ENCODE results near the gene CCDC192. TPM values are rescaled to one million over a fixed set of nuclear protein-coding genes. Genes with fewer than 3 reads are reported as not detected.
"Not testable (repeated sequence)": the region's sequence is repeated elsewhere in the genome, so short reads cannot be mapped to it uniquely, and the experiment has no call there.

CCDC192 gene
- total RNA-seq, 2 experiments from 2014 or later, result not detected

DNA sequence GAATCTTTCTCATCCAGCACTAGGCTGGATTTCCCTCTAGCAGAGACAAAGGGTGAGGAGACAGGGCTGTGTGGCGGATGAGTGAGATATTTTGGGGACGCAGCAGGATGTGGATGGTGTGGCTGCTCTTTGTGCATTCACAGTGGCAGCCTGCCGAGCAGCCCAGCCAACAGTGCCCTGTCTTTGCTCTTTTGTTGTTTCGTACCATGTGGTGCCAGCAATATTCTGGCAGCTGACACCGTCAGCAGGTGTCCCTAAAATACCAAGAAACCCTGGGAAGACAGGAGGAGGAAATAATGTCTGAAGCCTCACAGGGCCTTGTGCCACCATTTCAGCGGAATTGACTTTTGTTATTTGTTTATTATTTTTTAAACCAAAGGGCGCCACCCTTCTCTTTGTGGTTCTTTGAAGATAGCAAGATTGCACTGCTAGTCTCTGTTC is 141.4 kb downstream of the CCDC192 start:
- H3K9me3 ChIP-seq (ENCODE audit: control insufficient read depth in 1 of 2, insufficient read depth in 1 of 2, low read length in 2 of 2), result no peaks in the 10 kb centered on the region
- Mint-ChIP-seq H3K27ac (no peak overlapping the region), H3K36me3 (ENCODE audit: low read depth) (no peaks in the 10 kb centered on the region), H3K27me3 (no peaks in the 10 kb centered on the region), H3K9me3 (no peaks in the 10 kb centered on the region), H3K4me1 (ENCODE audit: low read depth) (no peaks in the 10 kb centered on the region), H3K4me3 (no peak overlapping the region)
- intact Hi-C loops (cut with DNase I, micrococcal nuclease), result no loop called here
- ChIA-PET POLR2A (no interaction called here), CTCF (no interaction called here)
- TF ChIP-seq, protein P1, sequence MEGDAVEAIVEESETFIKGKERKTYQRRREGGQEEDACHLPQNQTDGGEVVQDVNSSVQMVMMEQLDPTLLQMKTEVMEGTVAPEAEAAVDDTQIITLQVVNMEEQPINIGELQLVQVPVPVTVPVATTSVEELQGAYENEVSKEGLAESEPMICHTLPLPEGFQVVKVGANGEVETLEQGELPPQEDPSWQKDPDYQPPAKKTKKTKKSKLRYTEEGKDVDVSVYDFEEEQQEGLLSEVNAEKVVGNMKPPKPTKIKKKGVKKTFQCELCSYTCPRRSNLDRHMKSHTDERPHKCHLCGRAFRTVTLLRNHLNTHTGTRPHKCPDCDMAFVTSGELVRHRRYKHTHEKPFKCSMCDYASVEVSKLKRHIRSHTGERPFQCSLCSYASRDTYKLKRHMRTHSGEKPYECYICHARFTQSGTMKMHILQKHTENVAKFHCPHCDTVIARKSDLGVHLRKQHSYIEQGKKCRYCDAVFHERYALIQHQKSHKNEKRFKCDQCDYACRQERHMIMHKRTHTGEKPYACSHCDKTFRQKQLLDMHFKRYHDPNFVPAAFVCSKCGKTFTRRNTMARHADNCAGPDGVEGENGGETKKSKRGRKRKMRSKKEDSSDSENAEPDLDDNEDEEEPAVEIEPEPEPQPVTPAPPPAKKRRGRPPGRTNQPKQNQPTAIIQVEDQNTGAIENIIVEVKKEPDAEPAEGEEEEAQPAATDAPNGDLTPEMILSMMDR (IDR thresholded peaks at IDR 0.05), result no peak
- H3K36me3 ChIP-seq (ENCODE audit: insufficient read depth, low read length), result no peaks in the 10 kb centered on the region
- H3K4me3 ChIP-seq (ENCODE audit: low read length), result no peak overlapping the region
- H3K27ac ChIP-seq (ENCODE audit: low read depth in 1 of 2, low read length in 2 of 2), result no peak overlapping the region
- H3K4me1 ChIP-seq (ENCODE audit: insufficient read depth, low read length), result no peaks in the 10 kb centered on the region
- no peak for DNase-seq
- ATAC-seq (ENCODE audit: poor library complexity), result no peak
- no peaks in the 10 kb centered on the region for H3K27me3 ChIP-seq (ENCODE audit: control insufficient read depth in 1 of 2, insufficient read depth in 2 of 2, low read length in 2 of 2)

DNA sequence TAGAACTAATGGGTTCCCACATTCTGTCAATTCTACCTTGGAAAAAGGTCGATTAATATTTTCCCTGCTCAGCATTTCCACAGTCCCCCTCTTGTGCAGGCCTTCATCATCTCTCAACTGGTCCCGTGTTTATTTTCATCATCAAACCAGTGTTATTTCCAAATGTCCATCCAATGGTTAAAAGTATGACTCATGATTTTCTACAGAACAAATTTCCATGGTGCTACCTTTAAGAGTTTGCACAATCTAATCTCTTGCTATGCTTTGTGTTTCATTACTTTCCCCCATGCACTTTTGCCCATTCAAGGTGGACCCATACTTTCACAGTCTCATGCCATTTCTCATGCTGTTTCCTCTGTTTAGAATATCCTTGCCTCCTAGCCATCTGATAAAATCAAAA is 143.7 kb downstream of the CCDC192 start:
- ATAC-seq (ENCODE audit: poor library complexity) (no peak), DNase-seq (no peak)
- H3K4me3 ChIP-seq (ENCODE audit: low read length), result no peak overlapping the region
- no peaks in the 10 kb centered on the region for H3K36me3 ChIP-seq (ENCODE audit: insufficient read depth, low read length)
- TF ChIP-seq, protein P1 (IDR thresholded peaks at IDR 0.05), result no peak
- no peaks in the 10 kb centered on the region for H3K9me3 ChIP-seq (ENCODE audit: control insufficient read depth in 1 of 2, insufficient read depth in 1 of 2, low read length in 2 of 2)
- Mint-ChIP-seq H3K4me1 (ENCODE audit: low read depth) (no peaks in the 10 kb centered on the region), H3K9me3 (no peaks in the 10 kb centered on the region), H3K27me3 (no peaks in the 10 kb centered on the region), H3K27ac (no peak overlapping the region), H3K4me3 (no peak overlapping the region), H3K36me3 (ENCODE audit: low read depth) (no peaks in the 10 kb centered on the region)
- no peaks in the 10 kb centered on the region for H3K27me3 ChIP-seq (ENCODE audit: control insufficient read depth in 1 of 2, insufficient read depth in 2 of 2, low read length in 2 of 2)
- ChIA-PET CTCF (no interaction called here), POLR2A (no interaction called here)
- intact Hi-C loops (cut with DNase I, micrococcal nuclease), result no loop called here
- no peak overlapping the region for H3K27ac ChIP-seq (ENCODE audit: low read depth in 1 of 2, low read length in 2 of 2)
- H3K4me1 ChIP-seq (ENCODE audit: insufficient read depth, low read length), result no peaks in the 10 kb centered on the region

DNA sequence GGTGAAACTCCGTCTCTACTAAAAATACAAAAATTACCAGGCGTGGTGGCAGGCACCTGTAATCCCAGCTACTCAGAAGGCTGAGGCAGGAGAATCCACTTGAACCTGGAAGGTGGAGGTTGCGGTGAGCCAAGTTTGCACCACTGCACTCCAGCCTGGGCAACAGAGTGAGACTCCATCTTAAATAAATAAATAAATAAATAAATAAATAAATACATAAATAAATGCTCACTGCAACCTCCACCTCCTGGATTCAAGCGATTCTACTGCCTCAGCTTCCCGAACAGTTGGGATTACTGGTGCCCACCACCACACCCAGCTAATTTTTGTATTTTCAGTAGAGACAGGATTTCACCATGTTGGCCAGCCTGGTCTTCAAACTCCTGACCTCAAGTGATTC is 144.4 kb downstream of the CCDC192 start:
- CTCF ChIA-PET; H3K9me3 ChIP-seq (ENCODE audit: control insufficient read depth in 1 of 2, insufficient read depth in 1 of 2, low read length in 2 of 2); H3K4me1 ChIP-seq (ENCODE audit: insufficient read depth, low read length); ATAC-seq (ENCODE audit: poor library complexity); H3K36me3 Mint-ChIP-seq (ENCODE audit: low read depth); H3K9me3 Mint-ChIP-seq; H3K27ac ChIP-seq (ENCODE audit: low read depth in 1 of 2, low read length in 2 of 2); H3K36me3 ChIP-seq (ENCODE audit: insufficient read depth, low read length); H3K4me3 ChIP-seq (ENCODE audit: low read length); H3K27me3 ChIP-seq (ENCODE audit: control insufficient read depth in 1 of 2, insufficient read depth in 2 of 2, low read length in 2 of 2); H3K4me1 Mint-ChIP-seq (ENCODE audit: low read depth); H3K27ac Mint-ChIP-seq; H3K27me3 Mint-ChIP-seq; DNase-seq; H3K4me3 Mint-ChIP-seq; intact Hi-C loops (cut with DNase I, micrococcal nuclease); POLR2A ChIA-PET: not testable (repeated sequence)

DNA sequence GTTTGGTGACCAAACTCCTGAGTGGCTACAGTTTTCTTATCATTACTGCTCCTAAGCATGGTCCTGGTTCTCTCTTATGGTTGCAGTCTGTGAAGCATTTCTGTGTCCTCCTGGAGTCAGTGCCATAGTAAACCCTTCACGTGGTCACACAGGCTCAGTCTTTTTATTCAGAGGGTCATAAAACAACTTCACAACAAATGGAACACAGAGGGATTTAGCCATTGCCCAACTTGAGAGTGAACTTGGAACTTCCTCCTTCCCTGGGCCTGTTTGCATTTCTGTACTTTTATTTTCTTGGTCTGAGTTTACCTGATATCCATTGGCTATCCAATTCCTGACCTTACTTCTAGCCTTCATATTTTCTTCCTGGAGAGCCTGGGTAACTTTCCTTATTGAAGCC is 144.9 kb downstream of the CCDC192 start:
- ATAC-seq (ENCODE audit: poor library complexity), result no peak
- Mint-ChIP-seq H3K27me3 (no peaks in the 10 kb centered on the region), H3K36me3 (ENCODE audit: low read depth) (no peaks in the 10 kb centered on the region), H3K4me3 (no peak overlapping the region), H3K4me1 (ENCODE audit: low read depth) (no peaks in the 10 kb centered on the region), H3K9me3 (no peaks in the 10 kb centered on the region), H3K27ac (no peak overlapping the region)
- H3K36me3 ChIP-seq (ENCODE audit: insufficient read depth, low read length), result no peaks in the 10 kb centered on the region
- H3K4me3 ChIP-seq (ENCODE audit: low read length), result no peak overlapping the region
- no peaks in the 10 kb centered on the region for H3K4me1 ChIP-seq (ENCODE audit: insufficient read depth, low read length)
- intact Hi-C loops (cut with DNase I, micrococcal nuclease), result no loop called here
- H3K9me3 ChIP-seq (ENCODE audit: control insufficient read depth in 1 of 2, insufficient read depth in 1 of 2, low read length in 2 of 2), result no peaks in the 10 kb centered on the region
- no peaks in the 10 kb centered on the region for H3K27me3 ChIP-seq (ENCODE audit: control insufficient read depth in 1 of 2, insufficient read depth in 2 of 2, low read length in 2 of 2)
- POLR2A ChIA-PET, result no interaction called here
- DNase-seq, result no peak
- CTCF ChIA-PET, result no interaction called here
- H3K27ac ChIP-seq (ENCODE audit: low read depth in 1 of 2, low read length in 2 of 2), result no peak overlapping the region
- TF ChIP-seq, protein P1 (IDR thresholded peaks at IDR 0.05), result no peak

Data from CD4-positive, alpha-beta T cell (primary cell).